K562 (cell line): ENCODE measurements around the gene KCP. TPM values are rescaled to one million over a fixed set of nuclear protein-coding genes. Genes with fewer than 3 reads are reported as not detected.
A peak's percentile ranks its signal among the peaks of the same experiment; 100 is the strongest.

Experiments used
- ATAC-seq: fragments of 200-7000 bp; cut with Tn5 transposase; 3 replicates; pipeline ENCODE4 v1.9.1; 2020; ENCODE audit warnings: moderate library complexity
- BruUV-seq: library from RNA; stranded (reverse); fragments of 400-500 nt; replicated peaks from 2 replicates; lab custom pipeline; 2021; lab: Mats Ljungman, UMichigan
- CTCF ChIA-PET: fragments of 300-600 bp; formaldehyde crosslinking; extraction: SDS; loops from one replicate; lab custom pipeline; 2021; ENCODE audit warnings: low intra/inter-chr PET ratio; lab: Yijun Ruan, JAX
- POLR2A ChIA-PET: fragments of 300-600, 350-650 bp; sonication (Branson Sonifier 250); formaldehyde crosslinking; extraction: SDS; loops from one replicate; lab custom pipeline; 2021; ENCODE audit warnings: antibody characterized with exemption, inconsistent platforms; lab: Yijun Ruan, JAX
- DNase-seq, 4 experiments: peaks; one replicate each; pipeline versions ENCODE4 v3.0.0 to v3.0.0-alpha.2; 2011 to 2018; ENCODE audit warnings: low spot score in 3 of 4, mixed read lengths in 3 of 4; ENCODE audit errors: extremely low read depth in 1 of 4
- FAIRE-seq: peaks from 2 replicates; lab custom pipeline; 2011; peaks lifted over from hg19 to GRCh38; lab: Jason Lieb, UNC
- H2AFZ ChIP-seq: 2 replicates; pipeline ENCODE4 v1.6.0; 2011; ENCODE audit warnings: low read depth, low read length, control low read depth, inconsistent platforms
- H3K27ac ChIP-seq: fragments of 200-600 bp; 3 replicates; pipeline ENCODE4 v1.8.0; 2011; ENCODE audit warnings: low read depth, mild to moderate bottlenecking, control low read depth, inconsistent platforms, low read length, moderate library complexity, mixed read lengths; ENCODE audit errors: extremely low read depth
- H3K27me3 ChIP-seq, 2 experiments: fragments of 300-600 bp in 1 of 2; 2 replicates in 1 of 2; 3 replicates in 1 of 2; pipeline versions ENCODE4 v1.6.0 to v1.8.0; 2011; ENCODE audit warnings: inconsistent platforms in 2 of 2, low read length in 2 of 2, mild to moderate bottlenecking in 1 of 2, mixed read lengths in 1 of 2, moderate library complexity in 1 of 2; ENCODE audit not compliant: control insufficient read depth in 2 of 2, insufficient read depth in 2 of 2
- H3K36me3 ChIP-seq: fragments of 300-600 bp; 3 replicates; pipeline ENCODE4 v1.8.0; 2011; ENCODE audit warnings: mild to moderate bottlenecking, low read length, inconsistent platforms; ENCODE audit not compliant: control insufficient read depth, insufficient read depth
- H3K4me1 ChIP-seq, 2 experiments: fragments of 200-600 bp in 1 of 2; replicated peaks in 1 of 2; 2 replicates in 1 of 2; 3 replicates in 1 of 2; pipeline versions ENCODE4 v1.5.1 to v1.8.0; 2011; ENCODE audit warnings: inconsistent platforms in 2 of 2, low read length in 2 of 2, mild to moderate bottlenecking in 1 of 2, mixed read lengths in 1 of 2, moderate library complexity in 1 of 2; ENCODE audit not compliant: control insufficient read depth in 2 of 2, insufficient read depth in 2 of 2
- H3K4me2 ChIP-seq: 2 replicates; pipeline ENCODE4 v1.6.1; 2011; ENCODE audit warnings: low read length, control low read depth, inconsistent platforms, mixed read lengths; ENCODE audit not compliant: insufficient read depth
- H3K4me3 ChIP-seq: fragments of 200-600 bp; sonication (generic), shearing (Covaris generic); 2 replicates; pipeline ENCODE4 v1.5.1; 2016; ENCODE audit warnings: control low read depth, inconsistent platforms
- H3K79me2 ChIP-seq: fragments of 200-600 bp; 3 replicates; pipeline ENCODE4 v1.8.0; 2011; ENCODE audit warnings: low read length, inconsistent platforms; ENCODE audit not compliant: control insufficient read depth, insufficient read depth
- H3K9ac ChIP-seq, 2 experiments: 2 replicates each; pipeline versions ENCODE4 v1.6.0 to v1.6.1; 2011; ENCODE audit warnings: low read depth in 2 of 2, low read length in 2 of 2, control low read depth in 1 of 2, inconsistent platforms in 1 of 2, mild to moderate bottlenecking in 1 of 2, mixed read lengths in 1 of 2; ENCODE audit not compliant: insufficient read depth in 1 of 2
- H3K9me1 ChIP-seq: one replicate; pipeline ENCODE4 v1.6.0; 2011; ENCODE audit warnings: inconsistent platforms, mild to moderate bottlenecking, low read length, moderate library complexity; ENCODE audit not compliant: control insufficient read depth, insufficient read depth
- H3K9me3 ChIP-seq: replicated peaks from 2 replicates; pipeline ENCODE4 v1.5.1; 2011; ENCODE audit warnings: low read depth, low read length, inconsistent platforms; ENCODE audit not compliant: control insufficient read depth, insufficient read depth
- H4K20me1 ChIP-seq: replicated peaks from 2 replicates; pipeline ENCODE4 v1.6.1; 2011; ENCODE audit warnings: low read length, inconsistent platforms, mixed read lengths; ENCODE audit not compliant: control insufficient read depth, insufficient read depth
- ATF4 ChIP-seq: fragments of 450-650 bp; formaldehyde crosslinking; IDR thresholded peaks from 2 replicates; pipeline ENCODE4 v1.4.0; 2022; ENCODE audit warnings: mild to moderate bottlenecking, moderate library complexity
- CBFB ChIP-seq: sonication (generic); formaldehyde crosslinking; IDR thresholded peaks from 2 replicates; pipeline ENCODE4 v1.4.0; 2020; ENCODE audit warnings: mild to moderate bottlenecking, missing genetic modification reagents
- COPS2 ChIP-seq: fragments of 450-650 bp; conservative IDR thresholded peaks from 2 replicates; pipeline ENCODE4 v1.6.1; 2016; ENCODE audit warnings: mild to moderate bottlenecking, moderate library complexity
- DDX20 ChIP-seq: fragments of 450-650 bp; IDR thresholded peaks from 2 replicates; pipeline ENCODE4 v1.6.1; 2016; ENCODE audit warnings: missing genetic modification characterization, low read depth, mild to moderate bottlenecking, missing compliant biosample characterization, moderate library complexity
- ESRRA ChIP-seq: fragments of 450-650 bp; IDR thresholded peaks from 2 replicates; pipeline ENCODE4 v1.6.1; 2014; ENCODE audit warnings: low read depth, mild to moderate bottlenecking, moderate library complexity, borderline replicate concordance
- GABPB2 ChIP-seq: fragments of 250-450 bp; sonication (Bioruptor Pico); conservative IDR thresholded peaks from 2 replicates; pipeline ENCODE4 v1.5.1; 2021; ENCODE audit warnings: mild to moderate bottlenecking
- PRDM10 ChIP-seq: fragments of 450-650 bp; IDR thresholded peaks from 2 replicates; pipeline ENCODE4 v1.6.1; 2018; ENCODE audit not compliant: partially characterized antibody
- SOX6 ChIP-seq: fragments of 450-650 bp; IDR thresholded peaks from 2 replicates; pipeline ENCODE4 v1.6.1; 2014; ENCODE audit warnings: mild to moderate bottlenecking
- TBL1XR1 ChIP-seq, 2 experiments: IDR thresholded peaks; 2 replicates each; pipeline ENCODE4 v1.6.1; 2012; ENCODE audit warnings: improper control_type of control experiment in 2 of 2, low read length in 2 of 2, mild to moderate bottlenecking in 1 of 2
- WGBS: fragments of 100-300 bp; shearing (Covaris generic); methylation state at CpG from one replicate; pipeline ENCODE4 v1.1.6; 2016; ENCODE audit warnings: low coverage, mixed read lengths; ENCODE audit not compliant: insufficient coverage; ENCODE audit errors: missing lambda C conversion rate; 5-methylcytosine and 5-hydroxymethylcytosine counted together
- in situ Hi-C: fragments of 300-500 bp; cut with MboI; formaldehyde crosslinking; loops from 4 replicates; pipeline ENCODE4 v1.15.0; 2018; ENCODE audit warnings: inconsistent platforms, mixed read lengths
- intact Hi-C: fragments of 100-400 bp; cut with micrococcal nuclease; formaldehyde crosslinking; loops from 2 replicates; pipeline ENCODE4 v1.14.2; 2022
- polyA plus RNA-seq, 8 experiments: library from polyadenylated mRNA; depleted of rRNA in 4 of 8; stranded (reverse) in 5 of 8; unstranded in 3 of 8; fragments of >200 nt; fragmentation: Nextera tagmentation in 2 of 8; fragmentation: Illumina TruSeq in 1 of 8; extraction: Ambion mirVana in 2 of 8; extraction: Trizol in 1 of 8; gene quantifications; 2 replicates each; pipeline versions ENCODE4 v1.2.1 to v1.2.3, GENCODE V29; 2011 to 2014; ENCODE audit warnings: inconsistent platforms in 1 of 8, missing spikeins in 1 of 8
- total RNA-seq, 7 experiments: library from RNA; depleted of rRNA in 6 of 7; stranded (reverse); fragments of >200 nt in 6 of 7; fragmentation: Illumina TruSeq in 2 of 7; extraction: Trizol in 2 of 7; gene quantifications; 2 replicates each; pipeline versions ENCODE4 v1.2.1 to v1.2.3, GENCODE V29; 2011 to 2021; ENCODE audit warnings: low replicate concordance in 1 of 7

Gene KCP
- total and polyA plus RNA-seq, 9 of the 15 experiments (the other 6 are each of a cell fraction or from before 2014, with no cell fraction given): 0.06 to 0.17 (median 0.12) TPM; not detected in 3

- TF ChIP-seq COPS2 (no peak), CBFB (CRISPR knock-in tag) (no peak), DDX20 (tag) (no peak), GABPB2 (CRISPR knock-in tag) (no peak)
These were observed 50.1 kb downstream of the KCP start (continued) for GRCh38 chr7:128860158-128861073.

- Histone ChIP-seq H3K27me3 (no peaks in the 10 kb centered on the region), H3K9me1 (no peaks in the 10 kb centered on the region)
- POLR2A ChIA-PET: interaction anchor here (0.6 to 7.1 kb wide), 11 partner anchors 8 to 364 kb away, joined by 3 to 47 read pairs (median 5); partner anchors contain the start of gene CALU
- TF ChIP-seq ATF4 (CRISPR knock-in tag) (0 out of 2 replicates have a peak, but pooled peaks have one; percentile 17), TBL1XR1 (IDR thresholded peaks at IDR 0.05; ENCODE audit: low read length in 2 of 2) (0 out of 4 replicates have a peak, but pooled peaks of 1 of the 2 experiments have one; percentile 13), PRDM10 (peak; percentile 23), SOX6 (no peak), ESRRA (no peak)
These were observed 51.0 kb downstream of the KCP start for GRCh38 chr7:128859232-128860157.

More at GRCh38 chr7:128859232-128860157, 51.0 kb downstream of the KCP start:
- BruUV-seq: no TSS peak
- 66% methylated on average over 12 of the region's 12 CpGs for WGBS
- Histone ChIP-seq H3K9me3 (no peaks in the 10 kb centered on the region), H2AFZ (peak overlapping the region; percentile 76), H3K4me3 (no peak overlapping the region), H3K4me2 (peak overlapping the region; percentile 78), H3K36me3 (peaks cover 51% of the 10 kb centered on the region; the same call in 2 of the 3 replicates), H3K79me2 (peaks cover 25% of the 10 kb centered on the region), H3K9ac (peak overlapping the region; percentile 15 to 86), H4K20me1 (peaks cover 3% of the 10 kb centered on the region; the same call in 1 of the 2 replicates), H3K27ac (peak overlapping the region; percentile 84), H3K4me1 (peaks cover 38 to 75% of the 10 kb centered on the region in 2 experiments)
- intact Hi-C loops (loop anchor here (1.0 to 5.0 kb wide), 5 partner anchors 21 to 382 kb away; partner anchors contain the start of gene METTL2B), in situ Hi-C loops (loop anchor here (5.0 kb wide), 1 partner anchor 53 kb away; the partner anchor contains the start of gene KCP)
- ATAC-seq (peak; percentile 0; the same call in 1 of the 3 replicates), DNase-seq (peak in 2 of 4 experiments; percentile 46 to 50), FAIRE-seq (no peak)
- CTCF ChIA-PET: no interaction called here
